ENCODE data around the gene HBD.

The HBD gene

GRCh38 chr11:5229796-5230195, 4.5 kb downstream of the HBD start:
- H3K4me1 ChIP-seq (ENCODE audit: control insufficient read depth, insufficient read depth, low read length), result no peaks in the 10 kb centered on the region
- H3K36me3 ChIP-seq (ENCODE audit: control insufficient read depth in 2 of 2, insufficient read depth in 1 of 2, low read length in 2 of 2), result no peaks in the 10 kb centered on the region
- H3K9me3 ChIP-seq (ENCODE audit: control insufficient read depth, insufficient read depth, low read depth, low read length), result no peaks in the 10 kb centered on the region
- no peak overlapping the region for H3K4me3 ChIP-seq (ENCODE audit: low read depth, low read length)
- ChIA-PET CTCF (interaction anchor here (0.6 kb wide), 1 partner anchor 810 kb away, joined by 3 read pairs; no protein-coding TSS in a partner anchor), POLR2A (no interaction called here)
- no peak overlapping the region for H3K27ac ChIP-seq (ENCODE audit: extremely low read depth, low read depth, low read length)
- no peak for TF ChIP-seq KLF1 (tag by site-specific recombination; IDR thresholded peaks at IDR 0.05)
- TF ChIP-seq YY1 (tag by site-specific recombination; IDR thresholded peaks at IDR 0.05), result no peak
- no peak for TF ChIP-seq ZNF302 (tag by site-specific recombination; IDR thresholded peaks at IDR 0.05; ENCODE audit: low read depth)
- no peak for TF ChIP-seq ZBTB1 (tag by site-specific recombination; IDR thresholded peaks at IDR 0.05)
- no peak for TF ChIP-seq ZNF169 (tag by site-specific recombination; IDR thresholded peaks at IDR 0.05)
- no peak for TF ChIP-seq YY2 (tag by site-specific recombination; IDR thresholded peaks at IDR 0.05)
- TF ChIP-seq GLIS2 (tag by site-specific recombination; IDR thresholded peaks at IDR 0.05), result no peak
- TF ChIP-seq ZFP41 (tag by site-specific recombination; IDR thresholded peaks at IDR 0.05; ENCODE audit: borderline replicate concordance), result no peak
- TF ChIP-seq SP7 (tag by site-specific recombination; IDR thresholded peaks at IDR 0.05), result no peak
- no peak for TF ChIP-seq ZNF280D (tag by site-specific recombination; IDR thresholded peaks at IDR 0.05)
- TF ChIP-seq, protein P1, sequence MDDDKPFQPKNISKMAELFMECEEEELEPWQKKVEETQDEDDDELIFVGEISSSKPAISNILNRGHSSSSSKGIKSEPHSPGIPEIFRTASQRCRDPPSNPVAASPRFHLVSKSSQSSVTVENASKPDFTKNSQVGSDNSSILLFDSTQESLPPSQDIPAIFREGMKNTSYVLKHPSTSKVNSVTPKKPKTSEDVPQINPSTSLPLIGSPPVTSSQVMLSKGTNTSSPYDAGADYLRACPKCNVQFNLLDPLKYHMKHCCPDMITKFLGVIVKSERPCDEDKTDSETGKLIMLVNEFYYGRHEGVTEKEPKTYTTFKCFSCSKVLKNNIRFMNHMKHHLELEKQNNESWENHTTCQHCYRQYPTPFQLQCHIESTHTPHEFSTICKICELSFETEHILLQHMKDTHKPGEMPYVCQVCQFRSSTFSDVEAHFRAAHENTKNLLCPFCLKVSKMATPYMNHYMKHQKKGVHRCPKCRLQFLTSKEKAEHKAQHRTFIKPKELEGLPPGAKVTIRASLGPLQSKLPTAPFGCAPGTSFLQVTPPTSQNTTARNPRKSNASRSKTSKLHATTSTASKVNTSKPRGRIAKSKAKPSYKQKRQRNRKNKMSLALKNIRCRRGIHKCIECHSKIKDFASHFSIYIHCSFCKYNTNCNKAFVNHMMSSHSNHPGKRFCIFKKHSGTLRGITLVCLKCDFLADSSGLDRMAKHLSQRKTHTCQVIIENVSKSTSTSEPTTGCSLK (tag by site-specific recombination; IDR thresholded peaks at IDR 0.05), result no peak
- no peak for TF ChIP-seq IKZF3 (tag by site-specific recombination; IDR thresholded peaks at IDR 0.05)
- TF ChIP-seq ZNF529 (tag by site-specific recombination; IDR thresholded peaks at IDR 0.05; ENCODE audit: insufficient replicate concordance), result no peak
- TF ChIP-seq ZNF239 (tag by site-specific recombination; IDR thresholded peaks at IDR 0.05), result no peak
- no peak for TF ChIP-seq ZNF600 (tag by site-specific recombination; IDR thresholded peaks at IDR 0.05)
- no peak for TF ChIP-seq KLF7 (tag by site-specific recombination; IDR thresholded peaks at IDR 0.05; ENCODE audit: borderline replicate concordance)
- TF ChIP-seq ZNF521 (tag by site-specific recombination; IDR thresholded peaks at IDR 0.05), result no peak

GRCh38 chr11:5229356-5229755, 4.9 kb downstream of the HBD start:
- H3K4me3 ChIP-seq (ENCODE audit: low read depth, low read length), result no peak overlapping the region
- H3K9me3 ChIP-seq (ENCODE audit: control insufficient read depth, insufficient read depth, low read depth, low read length), result no peaks in the 10 kb centered on the region
- CTCF ChIA-PET, result interaction anchor here (0.5 kb wide), 1 partner anchor 183 kb away, joined by 3 read pairs; no protein-coding TSS in a partner anchor
- POLR2A ChIA-PET, result no interaction called here
- no peaks in the 10 kb centered on the region for H3K36me3 ChIP-seq (ENCODE audit: control insufficient read depth in 2 of 2, insufficient read depth in 1 of 2, low read length in 2 of 2)
- no peak overlapping the region for H3K27ac ChIP-seq (ENCODE audit: extremely low read depth, low read depth, low read length)
- H3K4me1 ChIP-seq (ENCODE audit: control insufficient read depth, insufficient read depth, low read length), result no peaks in the 10 kb centered on the region
- TF ChIP-seq ZNF48 (tag by site-specific recombination; IDR thresholded peaks at IDR 0.05), result no peak
- no peak for TF ChIP-seq ZBTB20 (tag by site-specific recombination; IDR thresholded peaks at IDR 0.05)
- TF ChIP-seq HOXA7 (CRISPR knock-in tag; IDR thresholded peaks at IDR 0.05; ENCODE audit: borderline replicate concordance), result no peak
- no peak for TF ChIP-seq ZNF18 (tag by site-specific recombination; IDR thresholded peaks at IDR 0.05)
- no peak for TF ChIP-seq SP7 (tag by site-specific recombination; IDR thresholded peaks at IDR 0.05)
- TF ChIP-seq SP3 (tag by site-specific recombination; IDR thresholded peaks at IDR 0.05), result no peak
- no peak for TF ChIP-seq ZNF19 (tag by site-specific recombination; IDR thresholded peaks at IDR 0.05; ENCODE audit: low read depth)
- TF ChIP-seq ZBTB44 (tag by site-specific recombination; IDR thresholded peaks at IDR 0.05), result no peak
- TF ChIP-seq ZNF350 (tag by site-specific recombination; IDR thresholded peaks at IDR 0.05), result no peak
- TF ChIP-seq, protein P1 (tag by site-specific recombination; IDR thresholded peaks at IDR 0.05), result no peak
- no peak for TF ChIP-seq ZNF366 (tag by site-specific recombination; conservative IDR thresholded peaks at IDR 0.05)

All from HEK293 (cell line).